Natural killer cell (primary cell): ENCODE data around the gene TREM2. TPM values are rescaled to one million over a fixed set of nuclear protein-coding genes. Genes with fewer than 3 reads are reported as not detected.

ENCODE experiments used
- ATAC-seq, 3 donors: fragments of 150-1000 bp in 2 of 3; fragments of 200-7000 bp in 1 of 3; cut with Tn5 transposase; 1 replicate in 1 of 3; 2 replicates in 2 of 3; pipeline ENCODE4 v1.10.0; 2021; ENCODE audit warnings: mild to moderate bottlenecking in 2 of 3, moderate library complexity in 2 of 3
- DNase-seq, 2 donors: peaks; one replicate each; pipeline versions ENCODE4 v3.0.0 to v3.0.0-alpha.2; 2013 to 2021; ENCODE audit warnings: mixed read lengths in 1 of 2
- H3K27ac ChIP-seq: one replicate; pipeline ENCODE4 v1.5.1; 2013; ENCODE audit warnings: mild to moderate bottlenecking, low read length
- H3K27me3 ChIP-seq: one replicate; pipeline ENCODE4 v1.6.1; 2013; ENCODE audit warnings: low read length; ENCODE audit not compliant: control insufficient read depth, insufficient read depth
- H3K36me3 ChIP-seq: one replicate; pipeline ENCODE4 v1.6.1; 2013; ENCODE audit warnings: low read length; ENCODE audit not compliant: control insufficient read depth, insufficient read depth
- H3K4me1 ChIP-seq: one replicate; pipeline ENCODE4 v1.6.1; 2013; ENCODE audit warnings: low read length; ENCODE audit not compliant: control insufficient read depth, insufficient read depth
- H3K4me3 ChIP-seq: one replicate; pipeline ENCODE4 v1.5.1; 2013; ENCODE audit warnings: low read length
- H3K9me3 ChIP-seq: one replicate; pipeline ENCODE4 v1.6.1; 2013; ENCODE audit warnings: low read length; ENCODE audit not compliant: control insufficient read depth, insufficient read depth
- H3K27ac Mint-ChIP-seq, 2 donors: one replicate each; pipeline ENCODE4 v1.8.0; 2022; ENCODE audit warnings: mild to moderate bottlenecking in 2 of 2, mixed read lengths in 2 of 2, moderate library complexity in 1 of 2
- H3K27me3 Mint-ChIP-seq, 2 donors: one replicate each; pipeline ENCODE4 v1.8.0; 2022; ENCODE audit warnings: low read depth in 2 of 2, mixed read lengths in 2 of 2
- H3K36me3 Mint-ChIP-seq: one replicate; pipeline ENCODE4 v1.8.0; 2022; ENCODE audit warnings: mixed read lengths
- H3K4me1 Mint-ChIP-seq, 2 donors: one replicate each; pipeline ENCODE4 v1.8.0; 2022; ENCODE audit warnings: mixed read lengths in 2 of 2
- H3K4me3 Mint-ChIP-seq: one replicate; pipeline ENCODE4 v1.8.0; 2022; ENCODE audit warnings: mild to moderate bottlenecking, moderate library complexity, mixed read lengths
- H3K9me3 Mint-ChIP-seq, 2 donors: one replicate each; pipeline ENCODE4 v1.8.0; 2022; ENCODE audit warnings: mixed read lengths in 2 of 2
- CTCF ChIP-seq: fragments of 200-600 bp; IDR thresholded peaks from one replicate; pipeline ENCODE4 v1.8.0; 2022; ENCODE audit warnings: antibody characterized with exemption
- WGBS: methylation state at CpG from one replicate; pipeline ENCODE4 v1.1.7; 2013; ENCODE audit warnings: missing lambda C conversion rate; ENCODE audit not compliant: insufficient coverage; 5-methylcytosine and 5-hydroxymethylcytosine counted together
- intact Hi-C: fragments of 100-400 bp; cut with micrococcal nuclease; formaldehyde crosslinking; loops from one replicate; pipeline ENCODE4 v1.14.2; 2022
- total RNA-seq, 4 donors: library from RNA; stranded (reverse); fragments of 120-200 nt in 1 of 4; gene quantifications; one replicate each; pipeline versions ENCODE4 v1.2.3 to v1.2.4, GENCODE V29; 2013 to 2022

Gene TREM2
- total RNA-seq, 3 donors from 2014 or later (not counting 1 experiment from before 2014, with no cell fraction given): not detected

DNA sequence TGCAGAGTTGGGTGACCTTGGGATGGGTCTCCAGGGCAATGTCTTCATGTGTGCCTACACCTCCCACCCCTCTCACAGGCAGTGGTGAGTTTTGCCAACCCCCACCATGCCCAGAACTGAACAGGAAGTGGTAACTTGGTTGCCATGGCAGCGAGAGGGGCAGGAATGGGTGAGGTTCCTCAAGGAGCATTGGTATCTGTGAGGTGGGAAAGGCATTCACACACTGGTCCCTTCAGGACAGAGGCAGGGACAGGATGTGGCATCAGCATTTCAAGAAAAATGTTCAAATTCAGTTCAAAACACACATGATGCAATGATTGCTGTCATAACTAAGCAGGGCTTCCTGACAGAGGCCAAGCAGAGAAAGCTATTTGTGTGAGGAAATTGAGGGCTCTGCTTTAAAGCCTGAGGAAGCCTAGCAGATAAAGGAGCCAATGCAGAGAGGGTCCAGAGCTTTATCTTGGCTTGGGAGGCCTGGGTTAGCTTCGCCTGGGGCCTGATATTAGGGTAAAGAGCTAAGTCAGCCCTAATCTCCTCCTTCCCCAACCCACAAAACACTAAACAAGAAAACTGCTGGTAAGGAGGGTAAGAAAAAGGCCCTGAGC, 37.5 kb upstream of the TREM2 start:
- peak overlapping the region; percentile 55 for H3K4me3 Mint-ChIP-seq
- WGBS: 0% methylated on average over 1 of the region's 2 CpGs

GRCh38 chr6:41199552-41200246, 36.8 kb upstream of the TREM2 start:
- peaks cover 39% of the 10 kb centered on the region for H3K4me1 ChIP-seq
- intact Hi-C loops: no loop called here
- H3K27me3 ChIP-seq: no peaks in the 10 kb centered on the region
- peak overlapping the region; percentile 13 for H3K4me3 ChIP-seq
- H3K36me3 ChIP-seq: no peaks in the 10 kb centered on the region
- peak overlapping the region; percentile 55 for H3K4me3 Mint-ChIP-seq
- no peaks in the 10 kb centered on the region for H3K9me3 ChIP-seq
- H3K9me3 Mint-ChIP-seq: no peaks in the 10 kb centered on the region
- no peaks in the 10 kb centered on the region for H3K36me3 Mint-ChIP-seq
- H3K27ac ChIP-seq: peak overlapping the region; percentile 98
- peaks cover 74 to 75% of the 10 kb centered on the region in 2 donors for H3K4me1 Mint-ChIP-seq
- peak in 1 of 2 donors; percentile 56 for DNase-seq
- H3K27me3 Mint-ChIP-seq: no peaks in the 10 kb centered on the region
- WGBS: 39% methylated on average over 1 of the region's 1 CpG
- H3K27ac Mint-ChIP-seq: peak overlapping the region; percentile 95 to 99
- ATAC-seq: peak; percentile 66 to 74 (median 70)
- no peak for TF ChIP-seq CTCF

More for the DNA sequence above, 37.5 kb upstream of the TREM2 start:
- intact Hi-C loops: no loop called here
- H3K4me1 Mint-ChIP-seq: peaks cover 75 to 79% of the 10 kb centered on the region in 2 donors
- H3K9me3 ChIP-seq: no peaks in the 10 kb centered on the region
- H3K27ac Mint-ChIP-seq: peak overlapping the region; percentile 95 to 99
- H3K36me3 Mint-ChIP-seq: no peaks in the 10 kb centered on the region
- no peaks in the 10 kb centered on the region for H3K27me3 ChIP-seq
- peaks cover 39% of the 10 kb centered on the region for H3K4me1 ChIP-seq
- DNase-seq (peak; percentile 44 to 80), ATAC-seq (peak; percentile 56 to 73 (median 64))
- H3K27ac ChIP-seq: peak overlapping the region; percentile 98
- H3K36me3 ChIP-seq: no peaks in the 10 kb centered on the region
- H3K9me3 Mint-ChIP-seq: no peaks in the 10 kb centered on the region
- H3K27me3 Mint-ChIP-seq: no peaks in the 10 kb centered on the region
- TF ChIP-seq CTCF: no peak
- H3K4me3 ChIP-seq: peak overlapping the region; percentile 13

DNA sequence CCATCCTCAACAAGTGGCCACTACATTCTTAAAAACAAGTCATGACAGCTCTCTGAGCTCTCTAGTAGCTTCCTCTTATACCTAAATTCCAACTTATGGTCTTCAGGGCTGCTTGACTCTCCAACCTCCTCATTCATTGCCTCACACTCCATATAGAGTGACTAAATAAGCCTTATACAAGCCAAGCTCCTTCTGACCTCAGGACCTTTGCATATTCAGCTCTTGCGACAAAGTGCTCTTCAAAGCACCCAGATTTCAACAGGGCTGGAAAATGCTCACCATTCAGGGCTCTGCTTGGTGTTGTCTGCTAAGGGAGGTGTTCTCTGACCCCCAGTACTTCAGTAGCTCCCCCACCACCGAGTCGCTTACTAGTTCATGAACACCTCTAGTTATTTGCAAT, 34.3 kb upstream of the TREM2 start:
- no peaks in the 10 kb centered on the region for H3K27me3 Mint-ChIP-seq
- no peak for DNase-seq
- Histone ChIP-seq H3K4me1 (peaks cover 30% of the 10 kb centered on the region), H3K27ac (no peak overlapping the region), H3K4me3 (no peak overlapping the region), H3K36me3 (no peaks in the 10 kb centered on the region), H3K27me3 (no peaks in the 10 kb centered on the region), H3K9me3 (no peaks in the 10 kb centered on the region)
- H3K4me1 Mint-ChIP-seq: peaks cover 62 to 63% of the 10 kb centered on the region in 2 donors
- no peaks in the 10 kb centered on the region for H3K36me3 Mint-ChIP-seq
- H3K27ac Mint-ChIP-seq: peak overlapping the region; percentile 76 to 95
- WGBS: 100% methylated on average over 3 of the region's 3 CpGs
- intact Hi-C loops: no loop called here
- H3K4me3 Mint-ChIP-seq: no peak overlapping the region
- H3K9me3 Mint-ChIP-seq: no peaks in the 10 kb centered on the region
- no peak for ATAC-seq
- no peak for TF ChIP-seq CTCF
